Activated B cell treated with CpG ODN at 0.5 μM for 24 hours (primary cell): ENCODE results near the gene KIF22. TPM values are rescaled to one million over a fixed set of nuclear protein-coding genes. Genes with fewer than 3 reads are reported as not detected.

Source experiments
- ATAC-seq: fragments of 200-7000 bp; cut with Tn5 transposase; one replicate; pipeline ENCODE4 v1.10.0; 2021; ENCODE audit warnings: low read depth, mild to moderate bottlenecking, moderate library complexity
- CTCF ChIA-PET: fragments of 350-600 bp; sonication (Branson Sonifier 250); formaldehyde crosslinking; loops from one replicate; lab custom pipeline; 2021; ENCODE audit warnings: antibody characterized with exemption; lab: Charles Lee
- POLR2A ChIA-PET: fragments of 350-600 bp; sonication (Branson Sonifier 250); formaldehyde crosslinking; loops from one replicate; lab custom pipeline; 2021; ENCODE audit warnings: antibody characterized with exemption; lab: Charles Lee
- DNase-seq: peaks from one replicate; pipeline ENCODE4 v3.0.0; 2022
- H3K27ac Mint-ChIP-seq: one replicate; pipeline ENCODE4 v1.8.0; 2020; ENCODE audit warnings: mixed read lengths
- H3K27me3 Mint-ChIP-seq: one replicate; pipeline ENCODE4 v1.8.0; 2021; ENCODE audit warnings: mixed read lengths
- H3K36me3 Mint-ChIP-seq: one replicate; pipeline ENCODE4 v1.8.0; 2021; ENCODE audit warnings: low read depth, mixed read lengths
- H3K4me1 Mint-ChIP-seq: one replicate; pipeline ENCODE4 v1.8.0; 2021; ENCODE audit warnings: mixed read lengths
- H3K4me3 Mint-ChIP-seq: one replicate; pipeline ENCODE4 v1.8.0; 2020; ENCODE audit warnings: mild to moderate bottlenecking, mixed read lengths
- H3K9me3 Mint-ChIP-seq: one replicate; pipeline ENCODE4 v1.8.0; 2020; ENCODE audit warnings: mixed read lengths
- CTCF ChIP-seq: fragments of 200-600 bp; IDR thresholded peaks from one replicate; pipeline ENCODE4 v1.8.0; 2022; ENCODE audit warnings: antibody characterized with exemption, mild to moderate bottlenecking
- intact Hi-C: fragments of 100-400 bp; cut with micrococcal nuclease; formaldehyde crosslinking; loops from one replicate; pipeline ENCODE4 v1.15.1; 2024
- total RNA-seq: library from RNA; stranded (reverse); gene quantifications from 2 replicates; pipeline ENCODE4 v1.2.3, GENCODE V29; 2022

Gene KIF22
- total RNA-seq, 1 donor from 2014 or later = 40.1 TPM

DNA sequence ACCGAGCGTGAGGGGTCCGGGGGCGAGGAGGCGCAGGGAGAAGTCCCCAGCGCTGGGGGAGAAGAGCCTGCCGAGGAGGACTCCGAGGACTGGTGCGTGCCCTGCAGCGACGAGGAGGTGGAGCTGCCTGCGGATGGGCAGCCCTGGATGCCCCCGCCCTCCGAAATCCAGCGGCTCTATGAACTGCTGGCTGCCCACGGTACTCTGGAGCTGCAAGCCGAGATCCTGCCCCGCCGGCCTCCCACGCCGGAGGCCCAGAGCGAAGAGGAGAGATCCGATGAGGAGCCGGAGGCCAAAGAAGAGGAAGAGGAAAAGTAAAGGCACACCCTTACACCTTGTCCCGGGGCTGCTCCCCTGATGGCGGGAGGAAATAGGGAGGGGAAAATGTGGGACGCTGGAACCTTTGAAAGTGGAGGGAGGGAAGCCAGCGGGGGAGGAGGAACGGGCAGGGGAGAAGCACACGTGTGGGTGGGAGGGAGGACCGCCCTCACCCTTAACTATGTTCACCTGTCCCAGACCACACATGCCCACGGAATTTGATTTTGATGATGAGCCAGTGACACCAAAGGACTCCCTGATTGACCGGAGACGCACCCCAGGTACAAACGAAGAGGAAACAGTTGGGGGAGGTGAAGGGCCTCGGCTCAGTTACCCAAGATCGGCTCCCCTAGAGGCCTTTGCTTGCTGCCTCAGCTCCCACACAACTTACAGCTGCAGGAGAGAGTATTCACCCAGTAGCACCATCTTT lies 26.3 kb downstream of the KIF22 start:
- POLR2A ChIA-PET = interaction anchor here (0.5 to 8.2 kb wide), 16 partner anchors 8 to 743 kb away, joined by 3 to 147 read pairs (median 5); partner anchors contain the start of genes CORO1A, KCTD13, KIF22 and MAZ
- no peaks in the 10 kb centered on the region for H3K9me3 Mint-ChIP-seq
- intact Hi-C loops = loop anchor here (1.0 to 5.0 kb wide), 8 partner anchors 10 to 1360 kb away; partner anchors contain the start of genes CDIPT, FBXL19 and KIF22
- H3K27me3 Mint-ChIP-seq = no peaks in the 10 kb centered on the region
- peaks cover 71% of the 10 kb centered on the region for H3K4me1 Mint-ChIP-seq
- peak; percentile 3 for ATAC-seq
- no peak for TF ChIP-seq CTCF
- DNase-seq = no peak
- peaks cover 37% of the 10 kb centered on the region for H3K36me3 Mint-ChIP-seq
- H3K27ac Mint-ChIP-seq = peak overlapping the region; percentile 99
- peak overlapping the region; percentile 99 for H3K4me3 Mint-ChIP-seq
- CTCF ChIA-PET = interaction anchor here (0.7 to 2.3 kb wide), 5 partner anchors 9 to 116 kb away, joined by 3 to 23 read pairs (median 4); partner anchors contain the start of gene KIF22

DNA sequence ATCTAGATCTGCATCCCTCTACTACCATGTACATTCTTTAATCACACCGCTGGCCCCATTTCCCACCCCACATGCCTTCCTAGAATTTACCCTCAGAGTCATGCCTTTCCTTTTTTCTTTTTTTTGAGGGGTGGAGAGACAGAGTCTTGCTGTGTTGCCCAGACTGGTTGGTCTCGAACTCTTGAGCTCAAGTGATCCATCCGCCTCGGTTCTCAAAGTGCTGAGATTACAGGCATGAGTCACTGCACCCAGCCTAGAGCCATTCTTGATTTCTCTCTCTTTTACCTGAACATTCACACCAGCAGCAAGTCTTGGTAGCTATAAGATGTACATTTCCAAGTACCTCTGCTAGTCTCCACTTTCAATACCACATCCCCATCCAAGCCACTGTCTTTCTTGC lies 27.5 kb downstream of the KIF22 start:
- H3K36me3 Mint-ChIP-seq = peaks cover 39% of the 10 kb centered on the region
- no peaks in the 10 kb centered on the region for H3K27me3 Mint-ChIP-seq
- no peak for TF ChIP-seq CTCF
- intact Hi-C loops = loop anchor here (5.0 kb wide), 1 partner anchor 1359 kb away; no protein-coding TSS in a partner anchor
- peak overlapping the region; percentile 70 for H3K4me3 Mint-ChIP-seq
- peak overlapping the region; percentile 64 for H3K27ac Mint-ChIP-seq
- no peak for ATAC-seq
- no peak for DNase-seq
- ChIA-PET POLR2A (interaction anchor here (0.6 to 8.2 kb wide), 7 partner anchors 10 to 866 kb away, joined by 3 to 147 read pairs (median 5); partner anchors contain the start of genes KCTD13 and MAZ), CTCF (interaction anchor here (4.5 kb wide), 1 partner anchor 30 kb away, joined by 24 read pairs; no protein-coding TSS in a partner anchor)
- no peaks in the 10 kb centered on the region for H3K9me3 Mint-ChIP-seq
- peaks cover 77% of the 10 kb centered on the region for H3K4me1 Mint-ChIP-seq

DNA sequence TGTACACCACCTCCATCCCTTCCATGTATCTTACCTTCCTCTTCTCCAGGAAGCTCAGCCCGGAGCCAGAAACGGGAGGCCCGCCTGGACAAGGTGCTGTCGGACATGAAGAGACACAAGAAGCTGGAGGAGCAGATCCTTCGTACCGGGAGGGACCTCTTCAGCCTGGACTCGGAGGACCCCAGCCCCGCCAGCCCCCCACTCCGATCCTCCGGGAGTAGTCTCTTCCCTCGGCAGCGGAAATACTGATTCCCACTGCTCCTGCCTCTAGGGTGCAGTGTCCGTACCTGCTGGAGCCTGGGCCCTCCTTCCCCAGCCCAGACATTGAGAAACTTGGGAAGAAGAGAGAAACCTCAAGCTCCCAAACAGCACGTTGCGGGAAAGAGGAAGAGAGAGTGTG lies 29.0 kb downstream of the KIF22 start:
- ATAC-seq (no peak), DNase-seq (no peak)
- CTCF ChIA-PET = interaction anchor here (2.1 to 4.5 kb wide), 2 partner anchors 12 to 28 kb away, joined by 8 to 24 read pairs; no protein-coding TSS in a partner anchor
- no peak for TF ChIP-seq CTCF
- POLR2A ChIA-PET = interaction anchor here (0.6 to 8.2 kb wide), 8 partner anchors 11 to 154 kb away, joined by 3 to 147 read pairs (median 6); partner anchors contain the start of genes KIF22, MAZ and TAOK2
- H3K4me1 Mint-ChIP-seq = peaks cover 74% of the 10 kb centered on the region
- H3K36me3 Mint-ChIP-seq = peaks cover 39% of the 10 kb centered on the region
- H3K27me3 Mint-ChIP-seq = no peaks in the 10 kb centered on the region
- peak overlapping the region; percentile 94 for H3K27ac Mint-ChIP-seq
- no peaks in the 10 kb centered on the region for H3K9me3 Mint-ChIP-seq
- peak overlapping the region; percentile 95 for H3K4me3 Mint-ChIP-seq
- intact Hi-C loops = loop anchor here (5.0 kb wide), 1 partner anchor 1358 kb away; no protein-coding TSS in a partner anchor

DNA sequence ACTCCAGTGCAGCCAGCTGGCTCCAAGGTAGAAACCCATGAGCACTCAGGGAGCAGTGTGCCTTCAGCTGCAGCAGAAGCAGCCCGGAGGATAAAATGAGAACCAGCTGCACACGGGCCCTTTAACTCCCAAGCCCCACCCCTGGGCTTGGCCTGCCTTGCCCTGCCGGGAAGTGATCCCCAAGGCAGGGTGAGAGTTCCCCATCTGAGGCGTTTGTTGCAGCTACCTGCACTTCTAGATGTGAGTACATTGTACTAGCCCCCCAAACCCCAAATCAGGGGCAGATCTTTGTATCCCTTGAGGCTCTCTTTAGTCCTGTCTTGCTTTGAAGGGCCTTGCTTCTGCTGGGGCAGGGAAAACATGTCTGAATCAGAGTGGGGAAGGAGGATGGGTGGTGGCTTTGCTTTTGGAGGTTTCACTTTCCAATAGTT lies 29.7 kb downstream of the KIF22 start, which contains the start of gene MVP:
Gene MVP (plus strand): TSS at position 192 of the 431 bp plus-strand sequence. CDS start 10,088 bp downstream, outside the sequence.
- POLR2A ChIA-PET = interaction anchor here (0.6 to 8.2 kb wide), 10 partner anchors 9 to 245 kb away, joined by 3 to 147 read pairs (median 5); partner anchors contain the start of genes ALDOA, C16orf54, KIF22 and MAZ
- DNase-seq (peak; percentile 55), ATAC-seq (peak; percentile 14)
- H3K4me3 Mint-ChIP-seq = peak within 1 kb of the TSS; percentile 95
- H3K27ac Mint-ChIP-seq = peak within 1 kb of the TSS; percentile 94
- CTCF ChIA-PET = interaction anchor here (1.4 to 4.5 kb wide), 3 partner anchors 12 to 28 kb away, joined by 3 to 24 read pairs (median 8); no protein-coding TSS in a partner anchor
- no peak for TF ChIP-seq CTCF
- peaks cover 71% of the 10 kb centered on the region for H3K4me1 Mint-ChIP-seq
- peaks cover 43% of the 10 kb centered on the region for H3K36me3 Mint-ChIP-seq
- no peaks in the 10 kb centered on the region for H3K27me3 Mint-ChIP-seq
- no peaks in the 10 kb centered on the region for H3K9me3 Mint-ChIP-seq
- intact Hi-C loops = loop anchor here (1.0 to 2.0 kb wide), 3 partner anchors 13 to 153 kb away; partner anchors contain the start of genes CDIPT, MAZ and TAOK2
